ENCODE results near the gene OR2V2.
"Not testable (repeated sequence)": the region's sequence is repeated elsewhere in the genome, so short reads cannot be mapped to it uniquely, and the experiment has no call there.

The OR2V2 gene

DNA sequence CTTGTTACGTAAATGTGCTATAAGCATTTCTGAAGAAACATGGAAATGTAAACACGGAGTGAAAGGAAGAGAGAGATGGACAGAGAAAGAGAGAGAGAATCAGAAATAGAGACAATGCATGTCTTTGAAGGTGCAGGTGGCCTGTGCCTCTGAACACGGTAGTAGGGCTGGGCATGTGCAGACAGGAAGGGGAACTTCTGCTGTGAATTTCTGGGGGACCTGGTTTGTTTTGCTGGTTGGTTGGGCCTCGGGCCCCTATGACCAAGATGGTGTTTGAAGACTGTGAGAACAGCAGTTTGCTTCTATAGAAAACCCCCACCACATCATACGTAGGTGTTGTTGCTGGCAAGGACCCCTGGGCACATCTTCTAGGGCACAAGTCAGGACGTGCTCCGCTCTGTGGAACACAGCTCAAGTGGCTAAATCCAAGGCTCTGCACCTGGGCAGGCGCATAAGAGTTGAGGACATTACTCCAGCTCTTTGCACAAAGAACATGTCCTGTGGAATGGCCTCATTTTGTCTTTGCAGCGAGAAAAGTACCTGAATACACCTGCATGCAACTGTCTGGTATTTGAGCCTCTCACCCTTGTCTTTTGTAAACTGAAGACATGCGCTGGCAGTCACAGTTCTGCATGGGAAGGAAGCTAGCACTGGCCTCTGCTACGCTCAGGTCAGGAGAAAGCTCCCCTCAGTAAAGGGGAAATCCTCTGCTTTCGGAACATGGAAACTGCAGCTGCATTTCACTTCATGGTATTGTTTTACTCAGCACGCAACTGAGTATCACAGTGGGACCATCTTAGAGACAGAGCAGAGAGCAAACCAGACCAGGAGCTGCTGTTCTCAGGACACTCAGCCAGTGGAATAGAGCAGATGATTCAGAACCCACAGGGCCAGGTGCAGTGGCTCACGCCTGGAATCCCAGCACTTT is 2.7 kb downstream of the OR2V2 start:
- no peak for DNase-seq

DNA sequence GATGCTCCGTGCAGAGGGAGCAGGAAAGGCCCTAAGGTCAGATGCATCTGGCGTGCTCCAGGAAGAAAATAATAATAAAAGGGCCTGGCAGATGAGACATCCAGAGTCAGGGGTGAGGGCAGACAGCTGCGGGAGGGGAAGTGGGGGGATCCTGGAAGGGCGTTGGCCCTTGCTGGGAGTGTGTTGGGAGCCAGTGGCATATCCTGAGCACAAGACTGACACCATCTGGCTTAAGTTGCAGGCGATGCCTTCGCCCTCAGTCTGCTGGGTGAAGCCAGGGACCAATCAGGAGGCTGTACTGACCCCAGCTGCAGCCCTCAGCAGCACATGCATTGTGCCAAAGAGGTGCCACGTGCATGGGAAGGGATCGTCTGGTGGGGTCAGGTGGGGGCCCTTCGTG is 3.8 kb downstream of the OR2V2 start:
- DNase-seq, result no peak

DNA sequence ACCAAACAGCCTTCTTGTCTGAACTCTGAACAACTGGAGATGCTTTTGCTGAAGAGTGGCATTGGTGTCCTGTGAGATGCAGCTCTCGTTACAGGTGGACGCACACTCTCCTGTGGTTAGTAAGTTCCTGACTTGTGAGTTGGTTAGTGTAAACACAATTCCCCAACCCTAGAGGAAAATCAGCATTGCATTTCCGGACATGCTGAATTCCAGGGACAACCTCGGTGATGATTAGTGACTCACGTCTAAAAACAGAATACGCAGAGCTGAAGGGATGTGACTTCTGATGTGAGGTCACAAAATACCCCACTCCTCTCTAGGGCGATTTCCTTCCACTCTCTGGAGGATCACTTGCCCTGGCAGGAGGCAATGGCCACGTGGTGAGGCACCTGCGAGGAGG is 5.0 kb downstream of the OR2V2 start:
- no peak for DNase-seq

DNA sequence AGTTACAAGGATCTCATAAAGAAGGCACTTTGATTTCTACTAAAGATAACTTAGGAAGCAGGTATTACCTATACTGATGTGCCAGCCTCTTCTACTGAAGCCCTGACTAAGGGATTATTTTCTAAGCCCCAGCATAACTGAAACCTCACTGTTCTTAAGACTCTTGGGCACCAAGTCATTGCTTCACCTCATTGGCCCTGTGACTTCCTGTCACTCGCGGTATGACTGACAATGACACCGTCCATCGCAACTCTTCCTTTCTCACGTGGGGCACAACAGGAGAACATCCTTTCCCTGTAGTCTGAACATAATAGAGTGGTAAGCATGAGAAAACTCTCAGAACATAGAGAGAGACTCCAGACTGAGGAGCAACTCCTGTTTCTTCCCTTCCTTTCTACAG is 6.4 kb downstream of the OR2V2 start:
- DNase-seq, result no peak

- no peak for DNase-seq
These were observed 9.4 kb downstream of the OR2V2 start for GRCh38 chr5:181156758-181157157.

DNA sequence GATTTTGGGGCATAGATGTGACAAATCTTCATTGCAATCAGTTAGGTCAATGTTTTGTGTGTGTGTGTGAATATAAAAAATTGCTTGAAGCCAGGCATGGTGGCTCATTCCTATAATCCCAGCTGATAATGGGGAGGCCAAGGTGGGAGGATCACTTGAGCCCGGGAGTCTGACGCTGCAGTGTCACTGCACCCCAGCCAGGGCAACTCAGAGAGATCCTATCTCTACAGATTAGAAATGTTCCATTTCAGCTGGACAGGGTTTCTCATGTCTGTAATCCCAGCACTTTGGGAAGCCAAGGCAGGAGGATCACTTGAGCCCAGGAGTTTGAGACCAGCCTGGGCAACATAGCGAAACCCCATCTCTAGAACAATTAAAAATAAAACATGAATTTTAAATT is 11.5 kb downstream of the OR2V2 start:
- DNase-seq, result no peak

- DNase-seq, result peak; percentile 51
These were observed 12.1 kb downstream of the OR2V2 start for GRCh38 chr5:181159286-181160151.

GRCh38 chr5:181160152-181160754 is 12.9 kb downstream of the OR2V2 start:
- no peak for DNase-seq

GRCh38 chr5:181160755-181161533 is 13.6 kb downstream of the OR2V2 start:
- not testable (repeated sequence) for DNase-seq

DNA sequence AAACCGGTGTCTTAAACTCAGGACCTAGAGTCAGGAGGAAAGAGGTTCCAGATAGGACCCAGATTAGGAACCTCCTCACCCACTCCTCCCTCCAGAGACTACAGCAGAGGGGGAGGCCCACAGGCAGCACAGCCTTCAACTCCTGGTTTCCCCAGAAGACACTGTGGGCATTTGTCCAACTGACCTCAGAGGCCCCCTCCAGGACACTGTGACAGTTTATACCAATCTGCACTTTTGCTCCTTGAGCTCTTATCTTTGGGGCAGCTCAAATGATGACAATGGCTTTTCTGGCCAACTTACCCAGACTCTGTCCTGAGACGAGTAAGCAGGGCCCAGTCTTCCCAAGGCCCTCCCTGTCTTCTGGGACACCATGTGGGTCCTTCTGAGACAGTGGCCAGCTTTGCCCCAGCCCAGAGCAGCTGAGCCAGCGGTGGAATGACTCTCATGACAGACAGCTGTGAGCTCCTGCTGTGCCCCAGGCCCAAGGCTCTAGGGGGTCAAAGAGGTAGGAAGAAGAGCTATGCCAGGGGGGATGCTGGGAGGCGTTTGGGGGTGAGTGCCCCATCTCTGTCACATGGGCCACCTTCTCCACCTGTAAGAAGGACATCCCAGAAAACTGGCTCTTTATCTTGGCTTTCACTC is 14.3 kb downstream of the OR2V2 start:
- no peak for DNase-seq

- no peak for DNase-seq
These were observed 16.2 kb downstream of the OR2V2 start for GRCh38 chr5:181163487-181164075.

- DNase-seq, result no peak
These were observed 16.9 kb downstream of the OR2V2 start for GRCh38 chr5:181164076-181164952.

GRCh38 chr5:181166812-181167733 is 19.7 kb downstream of the OR2V2 start:
- no peak for DNase-seq

DNA sequence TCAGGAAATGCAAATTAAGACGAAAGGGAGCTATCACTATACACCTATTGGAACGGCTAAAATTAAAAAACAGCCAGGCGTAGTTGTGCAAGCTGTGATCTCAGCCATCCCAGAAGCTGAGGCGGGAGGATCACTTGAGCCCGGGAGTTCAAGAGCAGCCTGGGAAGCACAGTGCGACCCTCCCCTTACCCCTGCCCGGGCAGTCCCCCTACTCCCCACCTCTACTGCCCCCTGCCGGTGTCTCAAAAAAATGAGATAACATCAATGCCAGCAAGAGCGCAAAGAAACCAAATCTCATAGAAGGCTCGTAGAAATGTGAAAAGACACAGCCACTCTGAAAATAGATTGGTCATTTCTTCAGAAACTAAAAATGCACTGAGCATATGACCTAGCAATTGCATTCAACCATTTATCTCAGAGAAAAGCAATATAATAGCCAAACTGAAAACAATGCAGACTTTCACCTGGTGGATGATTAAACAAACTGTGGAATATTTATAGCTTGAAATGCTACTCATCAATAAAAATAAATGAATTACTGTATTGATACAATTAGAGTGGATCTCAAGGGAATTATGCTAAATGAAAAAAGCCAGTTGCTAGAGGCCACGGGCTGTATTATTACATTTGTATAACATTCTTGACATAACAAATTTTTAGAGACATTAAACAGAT is 20.6 kb downstream of the OR2V2 start:
- DNase-seq, result no peak

- DNase-seq, result no peak
These were observed 21.3 kb downstream of the OR2V2 start for GRCh38 chr5:181168595-181169118.

- DNase-seq, result not testable (repeated sequence)
These were observed 22.3 kb downstream of the OR2V2 start for GRCh38 chr5:181169459-181170236.

- no peak for DNase-seq
These were observed 22.9 kb downstream of the OR2V2 start for GRCh38 chr5:181170237-181170825.
